GM18520 (cell line): Measurements from ENCODE around the gene KIFC3.
"Not testable (repeated sequence)": the region's sequence is repeated elsewhere in the genome, so short reads cannot be mapped to it uniquely, and the experiment has no call there.

Experiments used
- ATAC-seq: cut with Tn5 transposase; IDR thresholded peaks from one replicate; pipeline ENCODE4 v1.9.1; 2021; ENCODE audit not compliant: unreplicated experiment

KIFC3 gene

GRCh38 chr16:57755061-57755684 is 47.1 kb downstream of the KIFC3 start:
- no peak for ATAC-seq

- ATAC-seq, result no peak
These were observed 47.8 kb downstream of the KIFC3 start for GRCh38 chr16:57754354-57755060.

DNA sequence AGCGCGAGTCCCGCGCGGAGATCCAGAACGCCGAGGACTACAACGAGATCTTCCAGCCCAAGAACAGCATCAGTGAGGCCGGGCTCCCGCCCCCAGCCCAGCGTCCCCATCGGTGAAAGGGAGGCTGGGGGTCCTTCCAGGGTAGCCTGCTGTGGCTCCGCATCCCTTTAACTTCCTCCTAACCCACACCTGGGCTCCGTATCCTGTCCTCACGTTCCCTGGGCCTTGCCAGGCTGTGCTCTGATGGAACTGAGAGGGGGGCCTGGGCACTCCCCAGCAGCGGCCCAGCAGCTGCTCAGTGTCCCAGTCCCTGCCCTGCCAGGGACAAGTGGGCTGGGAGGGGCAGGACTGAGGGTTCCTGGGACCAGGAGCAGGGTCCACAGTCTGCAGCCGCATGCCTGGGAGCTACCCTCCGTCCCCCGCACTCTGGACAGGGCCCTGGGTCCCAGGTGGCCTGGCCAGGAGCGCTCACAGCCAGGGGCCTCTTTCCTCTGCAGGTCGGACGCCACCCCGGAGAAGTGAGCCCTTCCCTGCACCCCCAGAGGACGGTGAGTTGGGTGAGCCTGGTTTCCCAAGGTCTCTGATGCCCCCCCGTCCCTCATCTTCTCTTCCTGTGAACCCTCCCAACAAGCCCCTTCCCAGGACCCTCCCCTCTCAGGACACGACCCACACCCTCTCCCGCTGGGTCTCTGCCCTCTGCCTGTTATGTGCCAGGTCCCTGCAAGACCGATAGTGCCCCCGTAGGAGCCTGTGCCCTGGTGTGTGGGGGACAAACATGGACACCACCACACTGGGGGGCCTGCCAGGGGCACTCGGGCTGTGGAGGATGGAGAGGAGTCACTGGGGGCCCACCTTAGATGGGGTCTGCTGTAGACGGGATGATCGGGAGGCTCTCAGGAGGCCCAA is 48.6 kb downstream of the KIFC3 start:
- no peak for ATAC-seq

- ATAC-seq, result no peak
These were observed 49.5 kb downstream of the KIFC3 start for GRCh38 chr16:57752581-57753447.

- no peak for ATAC-seq
These were observed 50.1 kb downstream of the KIFC3 start for GRCh38 chr16:57752203-57752580.

GRCh38 chr16:57751539-57752202 is 50.6 kb downstream of the KIFC3 start:
- no peak for ATAC-seq

DNA sequence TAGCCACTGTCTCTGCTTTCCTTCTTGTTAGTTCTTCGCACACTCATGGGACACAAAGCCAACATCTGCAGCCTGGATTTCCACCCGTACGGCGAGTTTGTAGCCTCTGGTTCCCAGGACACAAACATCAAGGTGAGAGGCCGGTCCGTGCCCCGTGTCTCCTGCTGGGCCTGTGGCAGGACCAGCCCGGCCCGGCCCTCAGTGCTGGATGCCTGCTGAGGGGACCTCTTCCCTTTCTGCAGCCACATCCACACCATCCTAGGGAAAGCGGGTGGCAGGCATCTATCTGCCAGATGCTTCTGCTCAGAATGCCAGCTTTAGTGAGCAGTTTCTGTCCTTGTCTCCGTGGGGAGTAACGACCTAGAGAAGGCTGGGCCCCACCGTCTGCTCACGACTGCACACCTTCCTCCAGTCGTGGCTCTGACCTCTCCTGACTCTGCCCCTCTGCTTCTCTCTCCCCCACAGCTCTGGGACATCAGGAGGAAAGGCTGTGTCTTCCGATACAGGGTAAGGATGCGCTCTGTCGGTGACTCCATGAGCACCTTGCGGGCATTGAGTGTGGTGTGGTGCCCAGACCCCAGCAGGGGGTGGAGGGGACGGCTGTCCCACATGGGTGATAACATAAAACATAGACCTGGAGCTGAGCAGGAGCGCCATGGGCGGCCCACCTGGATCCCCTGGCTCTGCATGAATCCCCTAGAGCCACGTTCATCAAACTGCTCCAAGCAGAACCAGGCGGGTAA is 51.3 kb downstream of the KIFC3 start:
- no peak for ATAC-seq

DNA sequence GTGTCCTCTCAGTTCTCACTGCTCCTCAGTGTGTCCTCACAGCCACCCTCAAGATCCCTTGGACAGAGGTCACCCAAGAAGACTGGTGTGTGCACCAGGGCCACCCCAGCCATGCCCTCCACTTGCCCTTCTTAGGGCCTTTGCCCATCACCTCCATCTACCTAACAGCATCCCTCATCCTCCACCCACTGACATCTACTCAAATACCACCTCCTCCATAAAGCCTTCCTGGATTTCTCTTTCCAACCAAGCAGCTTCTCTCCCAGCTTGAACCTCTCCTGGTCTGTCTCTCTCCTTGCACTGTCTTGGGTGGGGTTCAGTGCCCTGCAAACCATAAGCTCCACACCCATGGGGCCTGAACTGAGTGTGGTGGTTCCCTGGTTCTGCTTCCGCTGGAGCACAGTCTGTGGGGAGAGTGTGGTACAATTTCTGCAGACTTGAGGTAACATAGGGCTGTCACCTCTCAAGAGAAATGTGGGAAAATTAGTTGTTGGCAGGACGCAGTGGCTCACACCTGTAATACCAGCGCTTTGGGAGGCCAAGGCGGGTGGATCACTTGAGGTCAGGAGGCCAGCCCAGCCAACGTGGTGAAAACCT is 52.3 kb downstream of the KIFC3 start:
- no peak for ATAC-seq

GRCh38 chr16:57749101-57749692 is 53.1 kb downstream of the KIFC3 start:
- no peak for ATAC-seq

DNA sequence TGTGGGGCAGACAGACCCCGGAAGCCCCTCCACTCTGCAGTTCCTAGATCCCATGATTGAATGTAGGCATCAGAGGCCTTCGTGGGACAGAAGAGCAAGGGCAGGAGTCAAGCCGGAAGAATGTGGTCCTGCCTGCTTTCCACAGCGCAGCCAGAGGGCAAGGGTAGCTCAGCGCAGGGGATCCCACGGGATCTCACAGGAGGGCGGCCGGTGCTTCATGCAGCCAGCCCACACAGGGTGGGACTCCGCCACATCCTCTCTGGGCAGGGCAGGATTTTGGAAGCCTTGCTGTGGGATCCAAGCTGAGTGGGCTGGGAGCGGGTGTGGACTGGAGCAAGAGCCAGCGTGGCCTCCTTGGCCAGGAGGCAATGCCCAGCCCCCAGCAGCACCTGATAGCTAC is 53.7 kb downstream of the KIFC3 start:
- ATAC-seq, result no peak

- ATAC-seq, result no peak
These were observed 54.3 kb downstream of the KIFC3 start for GRCh38 chr16:57747996-57748395.

DNA sequence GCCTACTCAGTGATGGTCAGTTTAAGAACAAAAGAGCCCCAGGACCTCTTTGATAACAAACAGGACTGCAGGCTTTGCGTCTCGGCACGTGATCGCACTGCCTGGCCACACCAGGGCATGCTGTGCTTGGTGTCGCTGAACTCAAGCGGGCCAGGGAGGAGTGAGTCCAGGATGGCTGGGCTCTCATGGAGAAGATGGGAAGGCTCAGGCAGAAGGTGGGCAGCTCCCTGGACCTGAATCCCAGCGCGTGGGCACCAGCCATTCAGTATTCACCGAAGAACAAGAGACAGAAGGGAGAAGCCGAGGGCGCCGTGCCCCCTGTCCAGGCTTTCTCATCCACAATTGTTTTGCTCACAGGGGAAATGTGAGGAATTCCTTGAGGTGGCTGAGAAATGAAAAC is 54.8 kb downstream of the KIFC3 start:
- no peak for ATAC-seq

DNA sequence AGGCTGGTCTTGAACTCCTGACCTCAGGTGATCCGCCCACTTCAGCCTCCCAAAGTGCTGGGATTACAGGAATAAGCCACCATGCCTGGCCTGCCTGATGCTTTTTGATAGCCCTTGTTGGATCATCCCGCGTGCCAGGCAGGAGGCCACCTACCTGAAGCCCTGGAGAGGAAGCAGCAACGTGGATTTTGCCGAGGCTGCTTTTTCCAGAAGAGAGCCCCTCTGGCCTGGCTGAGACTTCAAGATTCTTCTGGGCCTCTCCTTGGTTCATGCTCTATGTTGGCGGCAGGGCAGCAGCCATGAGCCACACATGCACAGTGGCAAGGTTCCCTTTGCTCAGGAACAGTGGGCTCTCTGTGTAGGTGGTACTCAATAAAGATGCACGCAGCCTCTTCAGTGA is 55.2 kb downstream of the KIFC3 start:
- ATAC-seq, result no peak

DNA sequence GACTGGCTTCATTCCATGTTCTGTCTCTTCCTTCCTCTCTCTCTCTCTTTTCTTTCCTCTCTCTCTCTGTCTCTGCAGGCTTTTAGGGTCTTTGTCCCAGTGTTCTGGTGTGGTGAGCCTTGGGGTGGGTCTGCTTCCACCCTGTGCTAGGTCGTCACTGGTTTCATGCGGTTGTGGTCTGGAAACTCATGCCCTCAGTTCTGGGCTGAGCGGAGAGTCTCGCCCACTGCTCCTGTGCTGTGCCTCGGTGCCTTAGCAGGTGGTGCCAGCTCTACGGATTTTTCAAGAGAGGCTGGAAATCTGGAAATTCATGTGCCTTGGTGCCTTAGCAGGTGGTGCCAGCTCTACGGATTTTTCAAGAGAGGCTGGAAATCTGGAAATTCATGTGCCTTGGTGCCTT is 56.0 kb downstream of the KIFC3 start:
- ATAC-seq, result not testable (repeated sequence)

DNA sequence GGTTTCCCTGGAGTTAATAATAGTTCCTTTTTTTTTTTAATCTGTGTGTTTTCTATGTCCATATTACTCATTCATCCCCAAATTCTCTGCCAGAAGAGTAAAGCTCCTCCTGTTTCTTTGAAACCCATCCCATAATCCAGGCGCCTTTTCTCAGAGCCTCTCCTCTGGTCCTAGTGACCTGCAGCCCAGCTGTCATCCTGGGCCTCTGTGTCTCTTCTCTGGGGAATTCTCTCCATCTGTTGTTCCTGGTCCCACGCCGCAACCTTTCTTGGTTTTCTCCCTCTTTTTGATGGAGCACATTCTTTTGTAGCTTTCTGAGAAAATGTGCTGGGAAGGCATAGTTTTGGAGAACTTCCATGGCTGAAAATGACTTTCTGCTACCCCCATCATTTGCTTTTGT is 56.5 kb downstream of the KIFC3 start:
- ATAC-seq, result no peak

DNA sequence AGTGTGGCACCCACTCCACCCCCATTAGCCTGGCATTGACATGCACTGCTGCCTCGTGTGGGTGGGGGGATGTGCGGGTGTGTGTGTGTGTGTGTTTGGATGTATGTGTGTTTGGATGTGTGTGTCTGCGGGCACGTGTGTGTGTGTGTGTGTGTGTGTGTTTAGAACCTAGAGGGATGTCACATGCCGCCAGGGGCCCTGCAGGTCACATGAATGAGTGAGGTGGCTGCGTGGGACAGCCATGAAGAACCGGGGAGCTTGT is 57.7 kb downstream of the KIFC3 start:
- no peak for ATAC-seq

GRCh38 chr16:57743886-57744641 is 58.2 kb downstream of the KIFC3 start:
- ATAC-seq, result no peak

DNA sequence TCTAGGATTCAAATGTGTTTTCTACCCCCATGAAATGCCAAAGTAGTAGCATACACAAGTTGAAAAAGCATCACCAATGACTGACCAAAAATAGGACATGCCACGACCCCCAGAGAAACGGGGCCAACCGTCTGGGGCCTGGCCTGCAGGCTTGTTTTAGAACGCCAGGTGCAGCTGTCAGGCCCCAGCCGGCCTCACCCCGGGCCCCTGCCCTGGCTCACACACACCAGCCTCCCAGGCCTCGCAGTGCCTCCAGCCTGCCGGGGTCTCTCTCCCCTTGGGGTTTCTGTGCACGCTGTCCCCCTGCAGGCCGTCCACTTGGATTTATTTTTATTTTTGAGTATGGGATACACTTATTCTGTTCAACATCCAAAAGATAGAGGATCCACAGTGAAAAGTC is 58.8 kb downstream of the KIFC3 start:
- ATAC-seq, result no peak

- no peak for ATAC-seq
These were observed 59.7 kb downstream of the KIFC3 start for GRCh38 chr16:57742543-57742942.
